Measurements from ENCODE around the gene SKA1. TPM values are rescaled to one million over a fixed set of nuclear protein-coding genes. Genes with fewer than 3 reads are reported as not detected.

The SKA1 gene
- total RNA-seq, 2 donors from 2014 or later: 63.2 to 73.1 TPM

DNA sequence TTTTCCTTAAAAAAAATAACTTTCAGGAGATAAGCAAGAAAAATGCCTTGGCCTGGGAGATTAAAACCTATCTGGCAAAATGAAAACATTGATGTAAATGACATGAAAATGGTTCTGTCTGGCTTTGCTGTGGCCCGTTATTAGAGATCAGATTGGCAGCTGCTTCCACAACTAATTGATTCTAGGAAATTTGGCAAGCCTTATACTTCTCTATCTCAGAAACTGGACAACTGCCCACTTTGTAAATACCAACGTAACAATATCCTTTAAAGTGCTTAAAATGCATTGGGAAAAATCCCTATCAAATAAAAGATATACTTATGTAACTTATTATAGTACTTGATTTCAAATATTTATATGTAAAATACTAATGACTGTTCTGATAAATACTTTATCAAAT lies 14.2 kb upstream of the SKA1 start:
- peaks cover 15% of the 10 kb centered on the region for H3K27me3 Mint-ChIP-seq (ENCODE audit: low read depth)
- H3K36me3 Mint-ChIP-seq (ENCODE audit: insufficient read depth in 2 of 2): no peaks in the 10 kb centered on the region
- ATAC-seq (replicated peaks in 1 of 2): no peak
- H3K4me3 Mint-ChIP-seq: no peak overlapping the region
- H3K27ac Mint-ChIP-seq: no peak overlapping the region
- peaks cover 0 to under 1% of the 10 kb centered on the region in 2 donors for H3K9me3 Mint-ChIP-seq
- peaks cover 8% of the 10 kb centered on the region for H3K4me1 Mint-ChIP-seq (ENCODE audit: low read depth)
- DNase-seq: no peak

DNA sequence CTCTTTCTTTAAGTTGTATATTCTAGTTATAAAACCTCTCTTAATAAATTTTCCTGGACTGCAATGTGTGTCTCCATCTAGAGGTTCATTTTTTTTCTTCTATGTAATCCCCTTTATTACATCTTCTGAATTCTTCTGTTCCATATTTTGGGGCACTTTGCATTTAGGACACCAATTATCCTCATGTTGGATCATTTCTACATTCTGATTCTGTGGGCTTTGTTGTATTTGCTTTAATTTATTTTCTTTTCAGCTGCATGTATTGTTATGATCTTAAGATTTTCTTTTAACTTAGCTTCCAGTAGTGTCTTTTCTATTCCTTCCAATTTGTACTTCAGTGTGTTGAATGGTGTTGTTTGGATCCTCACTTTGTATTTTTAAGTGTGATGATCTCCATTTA lies 5.2 kb upstream of the SKA1 start:
- peaks cover 6 to 8% of the 10 kb centered on the region in 2 donors for H3K9me3 Mint-ChIP-seq
- peaks cover 40% of the 10 kb centered on the region for H3K27me3 Mint-ChIP-seq (ENCODE audit: low read depth)
- DNase-seq (no peak), ATAC-seq (replicated peaks in 1 of 2) (no peak)
- peaks cover 9 to 16% of the 10 kb centered on the region in 2 donors for H3K36me3 Mint-ChIP-seq (ENCODE audit: insufficient read depth in 2 of 2)
- H3K4me3 Mint-ChIP-seq: no peak overlapping the region
- H3K4me1 Mint-ChIP-seq (ENCODE audit: low read depth): peaks cover 5% of the 10 kb centered on the region
- no peak overlapping the region for H3K27ac Mint-ChIP-seq

DNA sequence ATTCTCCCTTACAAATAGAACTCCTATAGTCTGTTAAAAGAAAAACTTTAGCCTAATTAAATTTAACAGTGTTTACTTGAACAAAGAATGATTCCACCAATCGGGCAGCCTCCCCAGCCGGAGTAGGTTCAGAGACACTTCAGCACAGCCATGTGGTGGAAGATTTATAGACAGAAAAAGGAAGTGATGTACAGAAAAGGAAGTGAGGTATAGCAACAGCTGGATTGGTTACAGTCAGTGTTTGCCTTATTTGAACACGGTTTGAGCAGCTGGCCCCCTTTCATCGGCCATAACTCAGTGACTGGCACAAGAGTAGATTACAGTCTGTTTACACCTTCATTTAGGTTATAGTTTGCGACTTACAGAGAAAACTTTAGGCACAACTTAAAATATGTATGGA lies 2.1 kb upstream of the SKA1 start:
- no peak for ATAC-seq (replicated peaks in 1 of 2)
- Mint-ChIP-seq H3K27me3 (ENCODE audit: low read depth) (peaks cover 22% of the 10 kb centered on the region), H3K4me3 (peak overlapping the region in 1 of 2 donors; percentile 35), H3K36me3 (ENCODE audit: insufficient read depth in 2 of 2) (peaks cover 8 to 14% of the 10 kb centered on the region in 2 donors), H3K4me1 (ENCODE audit: low read depth) (peaks cover 12% of the 10 kb centered on the region), H3K9me3 (peaks cover 5 to 6% of the 10 kb centered on the region in 2 donors), H3K27ac (no peak overlapping the region)
- no peak for DNase-seq

DNA sequence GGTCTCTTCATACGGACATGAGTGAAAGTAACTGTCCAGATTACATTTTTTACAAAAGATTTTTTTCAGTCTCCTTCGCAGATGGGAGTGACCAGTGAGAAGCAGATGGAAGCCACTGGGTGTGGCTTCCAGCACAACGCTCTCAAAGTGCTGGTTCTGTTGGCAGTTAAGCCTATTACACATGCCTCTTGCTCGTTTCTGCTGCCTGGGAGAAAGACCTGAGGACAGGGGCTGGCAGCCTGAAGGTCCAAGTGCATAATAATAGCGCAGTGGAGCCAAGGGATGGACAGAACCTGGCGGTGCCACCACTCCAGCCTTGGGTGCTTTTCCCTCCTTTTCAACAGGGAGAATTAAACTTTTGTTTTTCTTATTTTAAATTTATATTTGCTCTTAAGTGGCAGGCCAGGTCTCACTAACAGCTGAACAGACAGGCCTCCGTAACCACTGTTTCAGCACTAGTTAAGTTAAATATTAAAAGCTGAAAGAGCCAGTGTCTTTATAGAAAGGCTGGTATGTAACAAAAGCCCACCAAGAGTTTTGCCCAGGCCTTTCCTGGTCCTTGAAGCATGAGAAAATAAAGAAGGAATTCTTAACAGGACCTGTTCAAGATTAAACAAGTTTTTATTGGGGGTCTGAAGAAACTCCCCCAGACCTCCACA lies 1.2 kb upstream of the SKA1 start:
- peaks cover 3 to 6% of the 10 kb centered on the region in 2 donors for H3K9me3 Mint-ChIP-seq
- H3K27ac Mint-ChIP-seq: no peak overlapping the region
- H3K4me1 Mint-ChIP-seq (ENCODE audit: low read depth): peaks cover 12% of the 10 kb centered on the region
- ATAC-seq (replicated peaks in 1 of 2): no peak
- peaks cover 8 to 16% of the 10 kb centered on the region in 2 donors for H3K36me3 Mint-ChIP-seq (ENCODE audit: insufficient read depth in 2 of 2)
- H3K27me3 Mint-ChIP-seq (ENCODE audit: low read depth): peaks cover 17% of the 10 kb centered on the region
- no peak for DNase-seq
- no peak overlapping the region for H3K4me3 Mint-ChIP-seq

DNA sequence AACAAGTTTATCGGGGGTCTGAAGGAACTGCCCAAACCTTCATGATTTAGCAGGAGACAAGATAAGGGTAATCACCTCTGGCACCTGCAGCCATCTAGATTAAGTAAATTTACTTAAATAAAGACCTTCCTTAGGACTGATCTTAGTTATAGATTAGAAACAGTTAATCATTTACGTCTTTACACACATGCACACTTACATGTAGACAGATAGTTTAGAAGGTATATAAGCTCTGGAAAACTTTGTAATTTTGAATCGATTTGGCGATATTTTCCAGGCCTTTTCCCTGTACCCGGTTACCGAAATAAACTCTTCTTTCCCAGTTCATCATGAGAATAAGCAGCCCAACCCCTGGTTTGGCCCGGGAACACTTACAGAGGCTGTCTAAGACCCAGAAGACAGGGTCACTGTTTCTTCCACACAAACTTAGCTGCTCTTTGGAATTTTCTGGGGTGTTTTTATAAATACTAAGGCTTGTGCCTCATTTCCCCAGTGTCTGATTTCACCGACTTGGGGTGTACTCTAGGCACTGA lies 560 bp upstream of the SKA1 start:
- Mint-ChIP-seq H3K27me3 (ENCODE audit: low read depth) (peaks cover 12% of the 10 kb centered on the region), H3K9me3 (peaks cover 3 to 6% of the 10 kb centered on the region in 2 donors), H3K36me3 (ENCODE audit: insufficient read depth in 2 of 2) (peaks cover 5 to 14% of the 10 kb centered on the region in 2 donors), H3K4me1 (ENCODE audit: low read depth) (peaks cover 12% of the 10 kb centered on the region), H3K27ac (peak overlapping the region; percentile 82), H3K4me3 (peak overlapping the region; percentile 86 to 94)
- no peak for ATAC-seq (replicated peaks in 1 of 2)
- DNase-seq: no peak

DNA sequence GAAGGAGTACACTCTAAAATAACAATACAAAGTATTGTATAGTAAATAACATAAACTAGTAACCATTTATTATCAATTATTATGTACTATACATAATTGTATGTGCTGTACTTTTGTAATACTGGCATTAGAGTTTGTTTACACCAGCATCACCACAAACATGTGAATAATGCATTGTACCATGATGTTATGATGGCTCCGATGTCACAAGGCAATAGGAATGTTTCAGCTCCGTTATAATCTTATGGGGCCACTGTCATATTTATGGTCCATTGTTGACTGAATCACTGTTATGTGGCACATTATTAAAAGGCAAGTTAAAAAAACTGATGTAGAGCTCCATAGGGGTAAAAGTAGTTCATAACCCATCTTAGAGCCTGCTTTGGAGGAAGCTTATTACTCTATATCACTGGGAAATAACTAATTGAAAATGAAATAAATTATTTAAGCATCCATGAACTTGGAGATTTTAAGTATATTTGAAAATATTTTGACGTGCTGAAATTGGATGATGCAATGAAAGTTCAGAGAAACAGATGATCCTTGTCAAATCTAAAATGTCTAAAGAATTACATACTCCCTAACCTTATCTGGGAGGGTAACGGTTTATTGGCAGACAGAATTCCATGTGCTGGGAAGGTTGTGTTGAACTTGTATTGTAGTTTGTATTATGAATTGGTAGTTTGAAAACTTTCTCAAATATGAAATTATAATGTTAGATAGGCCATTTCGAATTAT lies 2.4 kb downstream of the SKA1 start:
- Mint-ChIP-seq H3K4me3 (no peak overlapping the region), H3K9me3 (no peaks in the 10 kb centered on the region), H3K36me3 (ENCODE audit: insufficient read depth in 2 of 2) (peaks cover 0 to 6% of the 10 kb centered on the region in 2 donors), H3K4me1 (ENCODE audit: low read depth) (peaks cover 12% of the 10 kb centered on the region), H3K27ac (no peak overlapping the region), H3K27me3 (ENCODE audit: low read depth) (no peaks in the 10 kb centered on the region)
- DNase-seq (no peak), ATAC-seq (replicated peaks in 1 of 2) (no peak)

DNA sequence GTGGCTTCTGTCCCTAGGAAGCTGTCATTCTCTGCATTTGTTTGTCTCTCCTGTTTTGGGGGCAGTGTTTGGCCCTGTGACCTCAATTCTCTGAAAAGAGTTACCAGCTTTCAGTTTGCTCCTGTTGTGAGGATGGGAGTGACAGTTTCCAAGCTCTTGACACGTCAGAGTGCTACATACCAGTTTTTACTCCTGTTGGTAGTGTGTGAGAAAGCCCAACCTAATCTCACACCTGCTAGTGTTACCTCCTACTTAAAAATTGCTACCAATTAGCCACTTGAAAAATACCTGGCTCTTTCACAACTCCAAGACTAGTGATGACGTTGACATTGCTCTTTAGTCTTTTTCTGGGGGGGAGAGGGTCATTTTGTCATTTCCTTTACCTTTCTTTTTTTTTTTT lies 14.1 kb downstream of the SKA1 start:
- no peaks in the 10 kb centered on the region for H3K4me1 Mint-ChIP-seq (ENCODE audit: low read depth)
- no peaks in the 10 kb centered on the region for H3K27me3 Mint-ChIP-seq (ENCODE audit: low read depth)
- no peaks in the 10 kb centered on the region for H3K9me3 Mint-ChIP-seq
- ATAC-seq (replicated peaks in 1 of 2): no peak
- H3K4me3 Mint-ChIP-seq: no peak overlapping the region
- H3K36me3 Mint-ChIP-seq (ENCODE audit: insufficient read depth in 2 of 2): peaks cover 4 to 11% of the 10 kb centered on the region in 2 donors
- DNase-seq: no peak
- H3K27ac Mint-ChIP-seq: no peak overlapping the region

DNA sequence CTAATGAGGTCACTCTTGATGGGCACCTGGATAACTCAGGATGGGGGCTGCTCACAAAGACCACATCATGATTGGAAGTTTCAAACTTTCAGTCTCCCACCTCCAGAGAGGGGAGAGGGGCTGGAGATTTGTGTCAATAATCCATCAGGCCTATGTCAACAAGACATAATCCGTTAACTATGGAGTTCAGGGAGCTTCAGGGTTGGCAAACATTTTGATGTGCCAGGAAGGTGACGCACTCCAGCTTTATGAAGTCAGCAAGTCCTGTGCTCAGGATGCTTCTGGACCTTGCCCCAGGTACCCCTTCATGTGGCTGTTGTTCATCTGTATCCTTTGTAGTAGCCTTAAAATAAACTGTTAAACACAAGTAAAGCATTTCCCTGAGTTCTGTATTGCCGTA lies 19.0 kb downstream of the SKA1 start:
- ATAC-seq (replicated peaks in 1 of 2): no peak
- Mint-ChIP-seq H3K4me1 (ENCODE audit: low read depth) (peaks cover 5% of the 10 kb centered on the region), H3K27me3 (ENCODE audit: low read depth) (peaks cover 10% of the 10 kb centered on the region), H3K27ac (no peak overlapping the region), H3K4me3 (no peak overlapping the region), H3K9me3 (no peaks in the 10 kb centered on the region), H3K36me3 (ENCODE audit: insufficient read depth in 2 of 2) (peaks cover 4 to 5% of the 10 kb centered on the region in 2 donors)
- no peak for DNase-seq

DNA sequence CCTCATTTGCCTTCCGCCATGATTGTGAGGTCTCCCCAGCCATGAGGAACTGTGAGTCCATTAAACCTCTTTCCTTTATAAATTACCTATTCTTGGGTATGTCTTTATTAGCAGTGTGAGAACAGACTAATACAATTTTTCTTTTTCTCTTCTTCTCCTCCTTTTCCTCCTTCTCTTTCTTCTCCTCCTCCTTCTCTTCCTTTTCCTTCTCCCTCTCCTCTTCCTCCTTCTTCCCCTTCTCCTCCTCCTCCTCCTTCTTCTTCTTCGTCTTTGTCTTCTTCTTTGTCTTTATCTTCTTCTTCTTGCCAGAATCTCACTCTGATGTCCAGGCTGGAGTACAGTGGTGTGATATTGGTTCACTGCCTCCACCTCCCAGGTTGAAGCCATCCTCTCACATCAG lies 20.2 kb downstream of the SKA1 start:
- DNase-seq (no peak), ATAC-seq (replicated peaks in 1 of 2) (no peak)
- Mint-ChIP-seq H3K27ac (no peak overlapping the region), H3K4me1 (ENCODE audit: low read depth) (peaks cover 6% of the 10 kb centered on the region), H3K4me3 (no peak overlapping the region), H3K27me3 (ENCODE audit: low read depth) (peaks cover 15% of the 10 kb centered on the region), H3K9me3 (no peaks in the 10 kb centered on the region), H3K36me3 (ENCODE audit: insufficient read depth in 2 of 2) (peaks cover 0 to 3% of the 10 kb centered on the region in 2 donors)

DNA sequence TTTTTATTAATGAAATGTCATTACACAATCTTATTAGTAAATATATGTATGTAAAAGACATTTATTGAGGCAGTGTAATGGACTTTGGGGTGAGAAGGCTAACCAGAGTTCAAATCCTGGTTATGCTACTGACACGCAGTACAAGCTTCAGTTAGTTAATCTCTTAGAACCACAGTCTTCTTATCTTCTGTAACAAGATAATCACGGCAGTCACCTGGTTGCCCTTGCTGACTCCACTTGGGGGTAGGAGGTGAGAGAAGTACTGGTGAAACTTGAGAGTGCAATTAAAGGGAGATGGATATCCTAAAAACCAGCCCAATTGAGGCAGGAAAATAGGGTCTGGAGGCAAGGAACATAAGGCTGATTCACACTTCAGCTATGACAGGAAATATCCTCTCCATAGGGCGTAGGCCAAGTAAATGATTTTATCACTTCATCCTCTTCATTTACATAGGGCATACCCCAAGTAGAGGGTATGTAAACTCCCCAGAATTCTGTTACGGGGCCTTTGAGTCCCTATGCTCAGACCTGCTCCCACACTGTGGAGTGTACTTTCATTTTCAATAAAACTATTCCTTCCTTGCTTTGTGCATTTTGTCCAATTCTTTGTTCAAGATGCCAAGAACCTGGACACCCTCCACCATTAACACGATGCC lies 21.3 kb downstream of the SKA1 start:
- Mint-ChIP-seq H3K9me3 (no peaks in the 10 kb centered on the region), H3K27me3 (ENCODE audit: low read depth) (peaks cover 15% of the 10 kb centered on the region), H3K4me3 (no peak overlapping the region), H3K36me3 (ENCODE audit: insufficient read depth in 2 of 2) (peaks cover 0 to 3% of the 10 kb centered on the region in 2 donors), H3K4me1 (ENCODE audit: low read depth) (peaks cover 6% of the 10 kb centered on the region), H3K27ac (no peak overlapping the region)
- DNase-seq: no peak
- ATAC-seq (replicated peaks in 1 of 2): no peak

DNA sequence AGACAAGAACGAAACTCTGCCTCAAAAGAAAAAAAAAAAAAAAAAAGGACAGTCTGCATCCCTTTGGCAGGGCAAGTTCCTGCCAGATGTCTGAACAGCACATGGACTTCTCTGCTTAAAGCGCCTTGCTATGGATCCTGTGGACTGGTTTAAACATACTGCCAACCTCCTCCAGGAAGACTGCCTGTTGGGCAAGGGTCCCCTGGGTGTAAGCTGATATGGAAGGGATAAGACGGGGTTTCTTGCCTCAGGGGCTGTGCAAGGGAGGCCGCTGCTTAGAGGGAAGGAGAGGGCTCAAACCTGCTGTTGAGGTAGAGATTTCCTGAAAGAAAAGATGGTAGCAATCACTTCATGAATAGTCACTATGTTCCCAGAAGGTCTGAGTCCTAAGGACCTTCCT lies 22.2 kb downstream of the SKA1 start:
- no peak for DNase-seq
- H3K27ac Mint-ChIP-seq: no peak overlapping the region
- H3K36me3 Mint-ChIP-seq (ENCODE audit: insufficient read depth in 2 of 2): peaks cover 0 to 3% of the 10 kb centered on the region in 2 donors
- ATAC-seq (replicated peaks in 1 of 2): no peak
- peaks cover 6% of the 10 kb centered on the region for H3K4me1 Mint-ChIP-seq (ENCODE audit: low read depth)
- H3K27me3 Mint-ChIP-seq (ENCODE audit: low read depth): peaks cover 17% of the 10 kb centered on the region
- H3K9me3 Mint-ChIP-seq: no peaks in the 10 kb centered on the region
- no peak overlapping the region for H3K4me3 Mint-ChIP-seq

DNA sequence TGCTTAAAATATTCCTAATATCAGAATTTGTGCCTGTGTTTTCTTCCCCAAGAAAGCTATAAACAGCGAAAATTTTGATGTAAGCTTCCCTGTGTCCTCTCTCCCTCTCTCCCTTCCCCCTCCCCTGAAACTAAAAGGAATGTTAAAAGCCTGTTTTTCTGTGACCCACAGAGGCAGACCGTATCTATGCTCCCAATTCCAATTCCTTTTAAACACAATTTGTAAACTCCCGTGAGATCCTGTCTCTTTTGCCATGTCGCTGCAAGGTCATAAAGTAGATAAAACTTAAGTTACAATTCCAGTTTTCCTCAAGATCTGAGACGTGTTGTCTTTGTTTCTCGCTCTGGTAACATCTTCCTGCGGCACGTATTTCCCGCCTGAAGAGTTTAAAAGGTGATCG lies 23.3 kb downstream of the SKA1 start:
- Mint-ChIP-seq H3K27me3 (ENCODE audit: low read depth) (peaks cover 28% of the 10 kb centered on the region), H3K36me3 (ENCODE audit: insufficient read depth in 2 of 2) (peaks cover 0 to 3% of the 10 kb centered on the region in 2 donors), H3K4me1 (ENCODE audit: low read depth) (peaks cover 9% of the 10 kb centered on the region), H3K27ac (no peak overlapping the region), H3K4me3 (no peak overlapping the region), H3K9me3 (no peaks in the 10 kb centered on the region)
- no peak for ATAC-seq (replicated peaks in 1 of 2)
- no peak for DNase-seq

DNA sequence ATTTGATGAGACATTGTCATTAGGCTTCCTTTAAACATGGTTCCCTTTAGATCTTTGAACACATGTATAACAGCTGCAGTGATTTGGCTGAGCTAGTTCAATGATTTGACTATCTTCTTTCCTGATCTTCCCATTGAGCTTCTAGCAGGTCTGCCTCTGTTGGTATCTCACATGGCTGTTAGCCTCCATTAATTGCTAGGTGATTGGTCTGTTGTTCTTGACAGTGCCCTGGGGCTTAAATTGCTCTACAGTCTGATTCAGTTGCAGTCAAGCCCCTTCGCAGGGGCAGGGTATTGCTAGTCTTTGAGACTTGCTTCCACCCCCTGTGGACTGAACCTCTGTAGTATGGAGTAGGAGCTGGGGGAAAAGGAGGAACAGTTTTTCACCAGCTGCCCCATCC lies 24.1 kb downstream of the SKA1 start:
- H3K9me3 Mint-ChIP-seq: no peaks in the 10 kb centered on the region
- H3K27me3 Mint-ChIP-seq (ENCODE audit: low read depth): peaks cover 36% of the 10 kb centered on the region
- H3K4me3 Mint-ChIP-seq: no peak overlapping the region
- peaks cover 10% of the 10 kb centered on the region for H3K4me1 Mint-ChIP-seq (ENCODE audit: low read depth)
- no peaks in the 10 kb centered on the region for H3K36me3 Mint-ChIP-seq (ENCODE audit: insufficient read depth in 2 of 2)
- ATAC-seq (replicated peaks in 1 of 2) (no peak), DNase-seq (no peak)
- H3K27ac Mint-ChIP-seq: no peak overlapping the region
